Stimulated activated CD4-positive, alpha-beta T cell treated with anti-CD3 and anti-CD28 coated beads, Interleukin-2, amount 100 ng/mL, for 4 hours (primary cell): ENCODE measurements around the gene PPTC7.
"Not testable (repeated sequence)": the region's sequence is repeated elsewhere in the genome, so short reads cannot be mapped to it uniquely, and the experiment has no call there.

Experiments used
- DNase-seq: peaks from one replicate; pipeline ENCODE4 v3.0.0-alpha.2; 2020; ENCODE audit warnings: low read depth

PPTC7 gene

GRCh38 chr12:110561471-110562201 is 21.5 kb downstream of the PPTC7 start:
- DNase-seq: no peak

- DNase-seq: no peak
Measured at GRCh38 chr12:110560946-110561345, 22.2 kb downstream of the PPTC7 start.

- DNase-seq: no peak
Measured at GRCh38 chr12:110560048-110560447, 23.1 kb downstream of the PPTC7 start.

DNA sequence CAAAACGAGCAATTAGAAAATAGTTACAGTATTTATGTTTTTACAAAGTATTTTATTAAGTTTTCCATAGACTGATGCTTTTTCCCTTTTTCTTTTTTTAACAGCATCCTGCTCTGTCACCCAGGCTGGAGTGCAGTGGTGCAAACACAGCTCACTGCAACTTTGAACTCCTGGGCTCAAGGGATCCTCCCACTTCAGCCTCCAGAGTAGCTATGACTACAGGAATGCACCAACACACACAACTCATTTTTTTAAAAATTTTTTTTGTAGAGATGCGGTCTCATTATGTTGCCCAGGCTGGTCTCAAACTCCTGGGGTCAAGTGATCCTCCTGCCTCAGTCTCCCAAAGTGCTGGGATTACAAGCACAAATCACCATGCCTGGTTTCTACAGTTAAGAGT is 24.2 kb downstream of the PPTC7 start:
- not testable (repeated sequence) for DNase-seq

DNA sequence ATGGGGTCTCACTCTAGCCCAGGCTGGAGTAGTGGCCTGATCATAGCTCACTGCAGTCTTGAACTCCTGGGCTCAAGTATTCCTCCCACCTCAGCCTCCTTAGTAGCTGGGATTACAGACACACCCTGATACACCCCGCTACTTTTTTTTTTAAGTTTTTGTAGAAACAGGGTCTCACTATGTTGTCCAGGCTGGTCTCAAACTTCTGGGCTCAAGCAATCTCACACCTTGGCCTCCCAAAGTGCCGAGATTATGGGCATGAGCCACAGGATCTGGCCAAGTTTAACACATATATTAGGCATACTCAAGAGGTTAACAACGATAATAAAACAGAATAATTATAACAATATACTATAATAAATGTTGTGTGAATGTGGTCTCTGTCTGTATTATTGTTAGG is 25.8 kb downstream of the PPTC7 start:
- no peak for DNase-seq

GRCh38 chr12:110556705-110557104 is 26.4 kb downstream of the PPTC7 start:
- DNase-seq: no peak

DNA sequence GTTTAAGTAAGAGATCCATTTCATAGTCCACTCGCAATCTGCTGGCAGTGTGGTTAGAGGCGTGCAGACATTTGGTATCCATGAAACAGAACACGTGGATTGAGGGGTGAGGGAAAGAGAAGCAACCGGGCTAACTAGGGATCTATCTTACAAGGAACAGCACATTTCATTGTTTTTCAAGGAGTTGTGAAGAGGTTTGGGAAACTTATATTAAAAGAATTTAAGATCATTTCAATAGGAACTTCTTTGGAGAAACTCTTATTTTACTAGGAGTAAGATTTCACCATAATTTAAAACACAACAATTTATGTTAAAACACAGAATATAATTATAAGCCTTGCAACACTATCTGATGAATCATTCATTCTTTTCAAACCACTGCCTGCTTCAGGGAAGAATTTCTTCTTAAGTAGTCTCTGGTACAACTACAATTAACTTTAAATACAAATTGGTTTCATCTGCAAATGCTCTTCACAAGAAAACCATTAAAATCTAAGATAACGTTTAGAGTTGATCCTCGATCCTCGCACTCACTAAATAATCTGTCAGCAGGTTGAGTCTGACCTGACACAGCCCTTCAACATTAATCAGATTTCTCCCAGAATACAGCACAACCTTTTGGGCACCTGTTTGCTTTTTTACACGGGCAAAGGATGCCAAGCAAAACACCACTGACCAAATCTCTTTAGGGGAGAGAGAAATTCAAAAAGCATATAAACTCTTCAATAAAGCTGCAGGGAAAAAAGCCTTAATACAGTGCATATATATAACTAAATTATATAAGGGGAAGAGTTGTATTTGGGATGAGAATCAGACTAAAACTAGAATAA is 27.3 kb downstream of the PPTC7 start:
- DNase-seq: no peak

- no peak for DNase-seq
Measured at GRCh38 chr12:110554184-110554583, 28.9 kb downstream of the PPTC7 start.

GRCh38 chr12:110550981-110551380 is 32.1 kb downstream of the PPTC7 start:
- no peak for DNase-seq

DNA sequence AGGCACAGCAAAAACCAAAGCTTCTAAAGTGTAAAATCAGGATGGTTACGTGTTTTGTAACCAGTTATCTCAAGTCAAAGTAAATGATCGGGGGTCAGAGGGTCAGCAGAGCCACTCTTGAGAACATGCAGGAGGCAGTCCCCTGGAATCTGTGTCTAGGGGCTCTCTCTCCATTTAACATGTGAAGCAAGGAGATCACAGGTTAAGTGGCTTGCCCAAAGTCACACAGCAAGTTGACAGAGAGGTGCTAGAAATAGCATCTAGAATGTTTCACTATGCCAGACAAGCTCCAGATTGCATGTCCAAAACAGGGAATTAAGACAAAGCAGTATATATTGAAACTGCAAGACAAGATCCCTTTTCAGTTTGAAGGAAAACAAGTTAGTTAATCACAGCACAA is 33.4 kb downstream of the PPTC7 start:
- DNase-seq: no peak

GRCh38 chr12:110548678-110549077 is 34.4 kb downstream of the PPTC7 start:
- DNase-seq: no peak

- DNase-seq: no peak
Measured at GRCh38 chr12:110547090-110547489, 36.0 kb downstream of the PPTC7 start.

GRCh38 chr12:110546339-110546738 is 36.8 kb downstream of the PPTC7 start:
- no peak for DNase-seq

- no peak for DNase-seq
Measured at GRCh38 chr12:110545812-110546211, 37.3 kb downstream of the PPTC7 start.

- DNase-seq: not testable (repeated sequence)
Measured at GRCh38 chr12:110545259-110545658, 37.9 kb downstream of the PPTC7 start.

GRCh38 chr12:110543965-110544364 is 39.2 kb downstream of the PPTC7 start:
- DNase-seq: no peak

- DNase-seq: no peak
Measured at GRCh38 chr12:110543252-110543959, 39.7 kb downstream of the PPTC7 start.

GRCh38 chr12:110540048-110540447 is 43.1 kb downstream of the PPTC7 start:
- no peak for DNase-seq

- no peak for DNase-seq
Measured at GRCh38 chr12:110538869-110539622, 44.1 kb downstream of the PPTC7 start.

DNA sequence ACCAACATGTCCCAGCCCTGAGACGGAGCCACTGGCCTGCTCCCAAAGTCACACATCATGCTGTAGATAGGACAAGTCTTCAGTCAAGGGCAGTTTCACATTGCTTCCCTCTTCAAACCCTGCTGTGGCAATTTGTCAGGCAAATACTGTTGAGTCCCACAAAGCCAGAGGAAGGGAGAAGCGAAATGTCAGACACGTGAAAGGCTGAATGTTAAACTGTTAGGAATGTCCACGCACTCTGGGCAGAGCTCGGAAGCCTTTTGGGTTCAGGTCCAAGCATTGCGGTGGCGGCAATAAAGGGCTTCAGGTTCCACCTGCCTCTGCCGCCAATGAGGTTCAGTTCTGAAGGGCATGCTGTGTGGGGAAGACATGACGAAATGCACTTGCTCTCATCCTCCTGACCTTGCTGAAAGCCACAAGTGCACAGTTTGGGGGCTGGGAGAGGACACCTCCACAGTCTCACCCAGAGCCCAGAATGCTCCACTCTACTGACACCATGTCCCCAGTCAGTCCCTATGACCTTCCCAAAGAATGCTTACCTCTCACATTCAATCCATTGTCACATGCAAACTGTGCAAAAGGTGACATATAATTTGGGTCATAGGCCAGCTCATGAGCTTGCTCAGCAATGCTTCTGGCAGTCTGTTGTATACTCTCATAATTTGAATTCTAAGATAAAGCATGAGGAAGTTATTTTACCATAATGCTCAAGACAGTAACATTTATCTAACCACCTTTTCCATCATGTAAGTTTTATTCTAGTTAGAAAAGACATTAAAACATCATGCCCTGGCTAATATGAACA is 45.3 kb downstream of the PPTC7 start:
- DNase-seq: no peak
